HFFc6 (cell line): ENCODE results near the gene CILP2. TPM values are rescaled to one million over a fixed set of nuclear protein-coding genes. Genes with fewer than 3 reads are reported as not detected.

Source experiments
- DNase-seq: peaks from one replicate; pipeline ENCODE4 v3.0.0-alpha.2; 2018
- H3K27ac Mint-ChIP-seq: 2 replicates; pipeline ENCODE4 v1.8.0; 2020; ENCODE audit warnings: mild to moderate bottlenecking, mixed read lengths
- H3K27me3 Mint-ChIP-seq: 2 replicates; pipeline ENCODE4 v1.8.0; 2021; ENCODE audit warnings: mild to moderate bottlenecking, moderate library complexity, mixed read lengths; ENCODE audit not compliant: insufficient read depth
- H3K36me3 Mint-ChIP-seq: 2 replicates; pipeline ENCODE4 v1.8.0; 2021; ENCODE audit warnings: low read depth, mixed read lengths
- H3K4me1 Mint-ChIP-seq: 2 replicates; pipeline ENCODE4 v1.8.0; 2020; ENCODE audit warnings: low read depth, mixed read lengths
- H3K4me3 Mint-ChIP-seq: 2 replicates; pipeline ENCODE4 v1.8.0; 2020; ENCODE audit warnings: mild to moderate bottlenecking, moderate library complexity, mixed read lengths
- H3K9me3 Mint-ChIP-seq: 2 replicates; pipeline ENCODE4 v1.8.0; 2020; ENCODE audit warnings: mild to moderate bottlenecking, mixed read lengths
- total RNA-seq, 6 experiments: library from RNA; stranded (reverse); fragmentation: NEBNext Ultra II Directional; extraction: Animal tissue kit (Norgen Biotek cat#: 25700); gene quantifications; 2 replicates in 1 of 6; 3 replicates in 5 of 6; pipeline ENCODE4 v1.2.3, GENCODE V29; 2021
- TF ChIP-seq, protein P1 (sequence below): fragments of 200-600 bp; sonication (generic); IDR thresholded peaks from 2 replicates; pipeline ENCODE4 v1.5.0; 2021; ENCODE audit warnings: antibody characterized with exemption, mild to moderate bottlenecking

CILP2 gene
- total RNA-seq, 6 experiments from 2014 or later = 0.09 to 0.28 (median 0.15) TPM

DNA sequence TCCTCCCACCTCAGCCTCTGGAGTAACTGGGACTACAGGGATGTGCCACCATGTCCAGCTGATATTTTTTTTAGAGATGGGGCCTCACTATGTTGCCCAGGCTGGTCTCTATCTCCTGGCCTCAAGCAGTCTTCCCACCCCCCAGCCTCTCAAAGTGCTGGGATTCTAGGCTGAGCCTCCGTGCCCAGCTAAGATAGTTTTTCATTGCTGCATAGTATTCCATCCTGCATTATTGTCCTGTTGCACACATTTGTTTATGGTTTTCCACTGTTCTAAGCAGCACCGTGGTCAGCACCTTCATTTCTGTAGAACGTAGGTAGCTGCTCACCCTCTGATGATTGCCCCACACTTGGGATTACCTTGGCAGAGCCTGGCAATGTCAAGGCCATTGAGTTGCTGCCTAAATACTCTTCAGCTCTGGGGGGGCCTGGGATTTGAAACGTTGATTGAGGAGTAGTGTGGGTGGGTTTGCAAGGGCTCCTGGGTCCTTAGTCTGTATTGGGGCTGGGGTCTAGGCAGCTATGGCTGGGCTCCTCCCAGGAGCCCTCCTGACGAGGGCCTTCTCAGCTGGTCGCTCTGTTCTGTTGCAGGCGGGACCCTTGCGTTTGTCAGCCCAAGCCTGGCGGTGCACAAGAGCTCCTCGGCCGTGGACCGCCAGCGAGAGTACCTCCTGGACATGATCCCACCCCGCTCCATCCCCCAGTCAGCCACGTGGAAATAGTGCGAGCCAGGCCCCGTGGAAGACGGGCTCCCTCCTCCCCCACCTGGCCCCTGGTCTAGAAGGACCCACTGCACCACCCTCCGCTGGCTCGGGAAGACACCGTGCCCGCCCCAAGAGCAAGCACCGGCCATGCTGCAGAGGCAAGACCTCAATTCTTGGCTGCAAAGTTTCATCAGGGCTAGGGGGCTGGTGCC lies 33.1 kb upstream of the CILP2 start:
- Mint-ChIP-seq H3K4me1 (no peaks in the 10 kb centered on the region), H3K27ac (no peak overlapping the region), H3K36me3 (peaks cover 25% of the 10 kb centered on the region), H3K27me3 (peaks cover 3% of the 10 kb centered on the region), H3K4me3 (no peak overlapping the region), H3K9me3 (no peaks in the 10 kb centered on the region)
- TF ChIP-seq, protein P1, sequence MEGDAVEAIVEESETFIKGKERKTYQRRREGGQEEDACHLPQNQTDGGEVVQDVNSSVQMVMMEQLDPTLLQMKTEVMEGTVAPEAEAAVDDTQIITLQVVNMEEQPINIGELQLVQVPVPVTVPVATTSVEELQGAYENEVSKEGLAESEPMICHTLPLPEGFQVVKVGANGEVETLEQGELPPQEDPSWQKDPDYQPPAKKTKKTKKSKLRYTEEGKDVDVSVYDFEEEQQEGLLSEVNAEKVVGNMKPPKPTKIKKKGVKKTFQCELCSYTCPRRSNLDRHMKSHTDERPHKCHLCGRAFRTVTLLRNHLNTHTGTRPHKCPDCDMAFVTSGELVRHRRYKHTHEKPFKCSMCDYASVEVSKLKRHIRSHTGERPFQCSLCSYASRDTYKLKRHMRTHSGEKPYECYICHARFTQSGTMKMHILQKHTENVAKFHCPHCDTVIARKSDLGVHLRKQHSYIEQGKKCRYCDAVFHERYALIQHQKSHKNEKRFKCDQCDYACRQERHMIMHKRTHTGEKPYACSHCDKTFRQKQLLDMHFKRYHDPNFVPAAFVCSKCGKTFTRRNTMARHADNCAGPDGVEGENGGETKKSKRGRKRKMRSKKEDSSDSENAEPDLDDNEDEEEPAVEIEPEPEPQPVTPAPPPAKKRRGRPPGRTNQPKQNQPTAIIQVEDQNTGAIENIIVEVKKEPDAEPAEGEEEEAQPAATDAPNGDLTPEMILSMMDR = no peak
- no peak for DNase-seq

DNA sequence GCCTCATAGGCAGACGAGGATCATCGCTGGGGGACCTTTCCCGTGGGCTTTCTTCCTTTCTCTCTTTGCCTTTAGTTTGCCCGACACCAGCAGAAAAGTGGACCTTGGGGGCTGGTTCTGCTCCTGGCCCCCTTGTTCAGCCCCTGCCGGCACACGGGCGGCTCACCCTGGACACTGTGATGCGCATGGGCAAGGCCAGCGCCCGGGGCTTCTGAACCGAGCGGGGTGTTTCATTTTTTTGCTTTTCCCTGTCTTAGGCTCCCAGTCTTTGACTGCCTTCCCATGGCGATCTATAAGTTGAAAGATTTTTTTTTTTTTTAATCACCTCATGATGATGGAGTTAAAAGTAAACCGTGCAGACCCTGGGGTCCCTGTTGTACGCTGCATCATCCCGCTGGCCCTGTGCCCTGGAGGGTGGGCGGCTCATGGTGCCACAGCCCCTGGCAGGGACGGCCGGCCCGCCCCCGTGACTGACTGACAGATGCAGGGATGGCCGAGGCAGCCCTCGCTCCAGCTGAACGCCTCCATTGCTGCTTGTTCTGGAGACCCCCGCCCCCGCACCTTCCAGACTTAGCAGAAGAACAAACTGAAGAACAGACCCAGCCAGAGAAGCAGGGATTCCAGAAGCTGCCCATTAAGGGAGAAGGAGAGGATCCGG lies 32.3 kb upstream of the CILP2 start:
- no peaks in the 10 kb centered on the region for H3K4me1 Mint-ChIP-seq
- H3K4me3 Mint-ChIP-seq = no peak overlapping the region
- TF ChIP-seq, protein P1 = no peak
- H3K9me3 Mint-ChIP-seq = no peaks in the 10 kb centered on the region
- peaks cover 24% of the 10 kb centered on the region for H3K36me3 Mint-ChIP-seq
- DNase-seq = no peak
- H3K27me3 Mint-ChIP-seq = peaks cover 3% of the 10 kb centered on the region
- no peak overlapping the region for H3K27ac Mint-ChIP-seq

DNA sequence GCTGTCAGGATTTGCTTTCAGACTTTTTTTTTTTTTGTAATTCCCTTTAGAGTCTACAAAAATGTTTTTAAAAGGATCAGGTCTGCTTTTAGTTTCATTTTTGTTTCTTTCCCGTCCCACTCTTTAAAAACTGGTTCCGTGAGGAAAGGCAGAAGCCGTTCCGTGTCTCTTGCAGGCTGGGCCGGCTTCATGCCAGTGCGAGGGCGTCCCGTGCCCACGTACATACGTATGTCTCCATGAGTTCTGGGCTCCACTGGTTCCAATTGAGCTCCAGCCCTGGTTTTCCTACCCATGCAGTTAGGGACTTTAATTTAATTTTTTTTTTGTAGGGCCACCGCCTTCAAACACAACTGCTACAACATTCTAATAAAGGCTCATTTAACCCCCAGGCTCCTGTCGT lies 31.5 kb upstream of the CILP2 start:
- H3K36me3 Mint-ChIP-seq = peaks cover 21% of the 10 kb centered on the region
- H3K4me1 Mint-ChIP-seq = no peaks in the 10 kb centered on the region
- DNase-seq = no peak
- TF ChIP-seq, protein P1 = no peak
- H3K27ac Mint-ChIP-seq = no peak overlapping the region
- H3K27me3 Mint-ChIP-seq = peaks cover 3% of the 10 kb centered on the region
- H3K4me3 Mint-ChIP-seq = no peak overlapping the region; the same call in 1 of the 2 replicates
- H3K9me3 Mint-ChIP-seq = no peaks in the 10 kb centered on the region

DNA sequence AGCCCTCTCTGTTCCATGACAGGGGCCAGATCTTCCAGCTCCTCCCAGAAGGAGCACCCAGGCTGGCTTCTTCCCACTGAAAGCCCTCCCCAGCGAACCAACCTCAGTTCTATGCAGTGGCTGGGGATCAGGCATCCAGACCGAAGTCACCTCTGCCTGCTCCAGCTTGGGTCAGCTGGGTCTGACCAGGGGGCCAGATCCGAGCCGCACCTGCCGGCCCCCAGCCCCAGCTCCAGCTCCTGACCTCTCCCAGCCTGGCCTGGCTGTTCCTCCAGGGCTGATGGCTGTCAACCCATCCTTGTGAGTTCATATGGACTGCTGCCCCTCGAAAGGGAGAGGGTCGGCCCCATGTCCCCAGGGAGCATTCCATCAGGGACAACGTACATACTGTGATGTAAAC lies 30.7 kb upstream of the CILP2 start:
- TF ChIP-seq, protein P1 = no peak
- no peak for DNase-seq
- H3K27me3 Mint-ChIP-seq = peaks cover 7% of the 10 kb centered on the region
- no peak overlapping the region for H3K4me3 Mint-ChIP-seq
- no peaks in the 10 kb centered on the region for H3K9me3 Mint-ChIP-seq
- no peaks in the 10 kb centered on the region for H3K4me1 Mint-ChIP-seq
- H3K36me3 Mint-ChIP-seq = peaks cover 21% of the 10 kb centered on the region
- H3K27ac Mint-ChIP-seq = no peak overlapping the region

DNA sequence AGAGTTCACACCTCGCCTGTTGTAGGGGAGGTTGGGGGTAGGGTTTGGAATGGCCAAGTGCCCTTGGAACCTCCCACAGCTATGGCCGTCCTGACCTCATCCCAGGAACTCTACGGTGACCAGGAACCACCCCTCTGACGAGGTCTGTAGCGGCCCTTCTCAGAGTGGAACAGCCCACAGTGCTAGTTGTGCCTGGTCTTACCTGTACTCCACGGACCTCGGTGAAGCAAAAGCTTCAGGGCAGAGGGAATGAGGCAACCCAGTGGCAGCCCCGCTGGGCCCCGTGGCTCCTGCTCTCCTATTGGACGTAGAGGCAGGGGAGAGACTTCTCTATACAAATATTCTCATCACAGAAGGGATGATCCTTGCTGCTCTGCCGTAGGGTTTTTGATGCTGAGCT lies 29.8 kb upstream of the CILP2 start:
- peaks cover 20% of the 10 kb centered on the region for H3K36me3 Mint-ChIP-seq
- H3K27me3 Mint-ChIP-seq = peaks cover 7% of the 10 kb centered on the region
- no peak for DNase-seq
- no peaks in the 10 kb centered on the region for H3K4me1 Mint-ChIP-seq
- TF ChIP-seq, protein P1 = no peak
- H3K4me3 Mint-ChIP-seq = no peak overlapping the region
- no peaks in the 10 kb centered on the region for H3K9me3 Mint-ChIP-seq
- no peak overlapping the region for H3K27ac Mint-ChIP-seq
